NCI-H2029 treated with DMSO at 0.1 percent for 48 hours (cell line): ENCODE results near the gene PPP1CA.
"Not testable (repeated sequence)": the region's sequence is repeated elsewhere in the genome, so short reads cannot be mapped to it uniquely, and the experiment has no call there.

ENCODE experiments used
- DNase-seq: peaks from one replicate; lab custom pipeline; 2025; lab: John Stamatoyannopoulos, UW

The PPP1CA gene

DNA sequence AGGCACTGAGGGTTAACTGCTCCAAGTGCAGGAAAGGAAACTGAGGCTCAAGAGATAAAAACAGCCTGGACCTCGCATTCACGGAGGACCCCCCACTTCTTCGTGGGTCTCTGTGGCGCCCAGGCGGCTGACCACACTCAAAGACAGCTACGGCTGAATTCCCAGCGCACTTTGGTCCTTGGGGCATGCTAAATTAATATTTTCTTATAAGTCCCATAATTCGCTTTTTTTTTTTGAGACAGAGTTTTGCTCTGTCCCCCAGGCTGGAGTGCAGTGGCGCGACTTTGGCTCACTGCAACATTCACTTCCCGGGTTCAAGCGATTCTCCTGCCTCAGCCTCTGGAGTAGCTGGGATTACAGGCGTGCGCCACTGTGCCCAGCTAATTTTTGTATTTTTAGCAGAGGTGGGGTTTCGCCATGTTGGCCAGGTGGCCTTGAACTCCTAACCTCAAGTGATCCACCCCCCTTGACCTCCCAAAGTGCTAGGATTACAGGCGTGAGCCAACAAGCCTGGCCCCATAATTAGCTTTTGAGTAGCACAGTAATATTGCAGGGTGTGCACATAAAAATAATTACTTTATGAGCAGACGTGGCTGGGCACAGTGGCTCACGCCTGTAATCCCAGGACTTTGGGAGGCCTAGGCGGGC lies 658 bp upstream of the PPP1CA start:
- not testable (repeated sequence) for DNase-seq

GRCh38 chr11:67400942-67401494 lies 640 bp downstream of the PPP1CA start:
- no peak for DNase-seq

DNA sequence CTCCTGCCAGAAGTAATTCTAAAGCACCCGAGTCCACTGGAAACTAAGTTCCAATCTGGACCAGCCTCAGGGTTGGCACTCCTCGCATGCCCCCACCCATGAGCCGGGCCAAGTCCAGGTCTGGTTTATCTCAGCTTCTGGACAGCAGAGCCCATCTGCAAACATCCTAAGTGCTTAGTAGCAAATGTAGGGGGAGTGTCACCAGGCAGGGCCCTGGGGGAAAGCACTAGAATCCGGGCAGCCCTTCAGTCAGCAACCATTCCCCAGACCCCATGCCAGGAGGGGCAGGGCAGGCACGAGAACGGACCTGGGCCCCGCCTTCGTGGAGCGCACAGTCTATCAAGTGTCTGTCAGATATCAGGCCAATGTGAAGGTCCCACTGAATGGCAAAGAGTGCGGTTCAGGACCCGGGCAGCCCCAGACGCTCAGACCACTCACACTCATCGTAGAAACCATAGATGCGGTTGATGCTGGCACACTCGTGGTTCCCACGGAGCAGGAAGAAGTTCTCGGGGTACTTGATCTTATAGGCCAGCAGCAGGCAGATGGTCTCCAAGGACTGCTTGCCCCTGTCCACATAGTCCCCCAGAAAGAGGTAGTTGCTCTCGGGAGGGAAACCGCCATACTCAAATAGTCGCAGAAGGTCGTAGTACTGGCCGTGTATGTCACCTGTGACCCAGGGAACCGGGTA lies 1.3 kb downstream of the PPP1CA start:
- no peak for DNase-seq

DNA sequence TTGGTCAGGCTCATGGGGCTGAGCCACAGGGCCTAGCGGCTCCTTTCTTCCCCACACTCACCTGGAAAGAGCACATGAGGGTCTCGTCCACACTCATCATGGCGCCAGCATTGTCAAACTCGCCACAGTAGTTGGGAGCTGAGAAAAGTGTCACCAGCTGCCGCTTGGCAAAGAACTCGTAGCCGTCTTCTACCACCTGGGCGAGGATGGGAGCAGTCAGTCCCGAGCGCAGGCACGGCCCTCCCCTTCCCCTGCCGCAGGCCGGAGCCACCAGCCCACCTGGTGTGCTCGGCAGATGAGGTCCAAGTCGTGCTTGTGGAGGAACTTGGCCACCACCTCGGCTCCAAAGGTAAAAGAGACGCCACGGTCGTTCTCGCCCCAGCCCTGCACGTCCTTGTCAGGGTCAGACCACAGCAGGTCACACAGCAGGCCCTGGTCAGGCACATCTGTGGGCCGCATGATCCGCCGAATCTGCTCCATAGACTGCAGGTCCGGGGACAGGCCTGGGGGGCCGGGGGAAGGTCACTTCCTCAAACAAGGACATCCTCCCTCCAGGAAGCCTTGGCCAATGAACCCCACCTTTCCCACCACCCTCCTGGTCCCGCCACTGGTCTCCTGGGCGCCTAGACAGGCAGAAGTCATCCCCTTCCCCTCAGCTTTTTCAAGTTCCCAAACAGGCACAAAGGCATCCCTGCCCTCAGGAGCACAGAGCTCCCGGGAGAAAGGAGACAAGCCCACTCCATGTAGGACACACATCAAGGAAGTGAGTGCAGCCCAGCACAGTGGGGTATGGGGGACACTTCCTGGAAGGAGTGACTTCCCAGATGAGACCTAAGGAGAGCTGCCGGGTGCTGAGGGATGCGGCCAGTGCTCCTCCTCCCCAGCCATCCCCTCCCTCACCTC lies 2.7 kb downstream of the PPP1CA start:
- no peak for DNase-seq

- no peak for DNase-seq
Measured at GRCh38 chr11:67397986-67398660, 3.5 kb downstream of the PPP1CA start.

- DNase-seq: no peak
Measured at GRCh38 chr11:67397536-67397935, 4.1 kb downstream of the PPP1CA start.

GRCh38 chr11:67396587-67397389 lies 4.9 kb downstream of the PPP1CA start:
- no peak for DNase-seq

DNA sequence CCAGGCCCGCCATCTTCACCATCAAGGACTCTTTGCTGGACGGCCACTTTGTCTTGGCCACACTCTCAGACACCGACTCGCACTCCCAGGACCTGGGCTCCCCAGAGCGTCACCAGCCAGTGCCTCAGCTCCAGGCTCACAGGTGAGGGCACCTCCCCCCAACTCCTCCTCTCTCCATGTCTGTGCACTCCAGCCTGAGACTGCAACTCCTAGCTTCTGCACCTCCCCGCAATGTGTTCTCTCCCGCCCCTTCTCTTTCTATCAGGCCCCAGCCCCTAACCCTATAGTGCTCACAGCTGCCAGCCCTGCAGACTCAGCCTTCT lies 5.4 kb downstream of the PPP1CA start:
- no peak for DNase-seq

DNA sequence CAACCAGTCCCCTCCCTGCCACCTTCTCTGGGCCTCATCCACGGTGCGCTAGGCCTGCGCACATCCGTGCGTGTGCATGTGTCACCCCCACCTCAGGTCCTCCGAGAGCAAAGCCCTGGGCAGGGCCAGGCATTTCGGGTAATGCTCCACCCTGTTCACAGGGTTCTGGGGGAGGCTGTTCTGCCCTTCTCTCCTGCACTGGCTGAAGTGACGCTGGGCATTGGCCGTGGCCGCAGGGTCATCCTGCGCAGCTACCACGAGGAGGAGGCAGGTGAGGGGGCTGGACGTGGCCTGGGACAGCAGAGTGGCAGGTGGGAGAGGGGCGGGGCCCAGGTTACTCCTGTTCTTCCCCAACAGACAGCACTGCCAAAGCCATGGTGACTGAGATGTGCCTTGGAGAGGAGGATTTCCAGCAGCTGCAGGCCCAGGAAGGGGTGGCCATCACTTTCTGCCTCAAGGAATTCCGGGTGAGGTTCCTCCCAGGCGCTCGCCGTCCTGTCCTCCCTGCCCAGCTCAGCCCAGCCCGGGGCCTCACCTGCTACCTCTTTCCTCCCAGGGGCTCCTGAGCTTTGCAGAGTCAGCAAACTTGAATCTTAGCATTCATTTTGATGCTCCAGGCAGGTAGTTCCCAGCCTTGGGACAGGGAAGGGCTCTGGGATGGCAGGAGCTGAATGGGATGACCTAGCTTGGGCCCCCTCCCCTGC lies 6.0 kb downstream of the PPP1CA start:
- no peak for DNase-seq

DNA sequence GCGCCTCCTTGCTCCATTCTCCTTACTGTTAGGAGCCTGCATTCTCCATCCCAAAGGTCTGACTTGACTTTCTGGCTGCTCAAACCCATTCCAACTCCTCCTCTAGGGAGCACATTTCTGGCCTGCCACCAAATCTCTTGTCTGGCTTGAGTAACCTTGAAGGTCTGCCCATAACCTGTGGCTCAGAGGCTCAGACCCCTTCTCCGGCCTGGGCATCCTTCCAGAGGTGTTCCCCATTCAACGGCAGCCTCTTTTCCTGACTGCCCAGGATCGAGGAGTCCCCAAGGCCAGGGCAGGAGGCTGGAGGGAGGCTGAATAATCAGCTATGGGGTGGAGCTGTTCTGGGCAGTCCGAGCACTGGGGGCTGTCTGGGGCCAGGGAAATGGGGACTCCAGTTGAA lies 7.7 kb downstream of the PPP1CA start:
- no peak for DNase-seq

GRCh38 chr11:67393437-67393836 lies 8.2 kb downstream of the PPP1CA start:
- DNase-seq: no peak

DNA sequence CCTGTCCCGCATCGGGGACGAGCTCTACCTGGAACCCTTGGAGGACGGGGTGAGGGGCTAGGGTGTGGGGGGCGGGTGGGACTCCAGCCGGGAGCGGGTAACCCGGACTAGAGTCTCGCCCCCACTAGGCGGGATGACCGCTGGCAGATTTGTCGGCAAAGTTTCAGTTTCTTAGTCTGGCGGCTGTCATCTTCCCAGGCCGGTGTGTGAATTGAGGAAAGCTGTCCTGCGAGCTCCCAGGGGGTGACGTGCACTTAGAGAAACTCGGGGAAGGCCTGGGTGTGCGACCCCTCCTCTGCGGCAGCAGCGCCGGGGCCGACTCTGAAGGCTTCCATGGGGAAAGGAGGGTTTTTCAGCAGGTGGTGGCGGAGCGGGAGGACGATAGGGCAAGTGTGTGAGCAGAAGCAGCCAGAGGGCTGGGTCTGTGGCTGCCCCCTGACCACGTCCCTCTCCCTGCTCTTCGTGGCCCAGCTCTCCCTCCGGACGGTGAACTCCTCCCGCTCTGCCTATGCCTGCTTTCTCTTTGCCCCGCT lies 9.4 kb downstream of the PPP1CA start:
- DNase-seq: no peak

DNA sequence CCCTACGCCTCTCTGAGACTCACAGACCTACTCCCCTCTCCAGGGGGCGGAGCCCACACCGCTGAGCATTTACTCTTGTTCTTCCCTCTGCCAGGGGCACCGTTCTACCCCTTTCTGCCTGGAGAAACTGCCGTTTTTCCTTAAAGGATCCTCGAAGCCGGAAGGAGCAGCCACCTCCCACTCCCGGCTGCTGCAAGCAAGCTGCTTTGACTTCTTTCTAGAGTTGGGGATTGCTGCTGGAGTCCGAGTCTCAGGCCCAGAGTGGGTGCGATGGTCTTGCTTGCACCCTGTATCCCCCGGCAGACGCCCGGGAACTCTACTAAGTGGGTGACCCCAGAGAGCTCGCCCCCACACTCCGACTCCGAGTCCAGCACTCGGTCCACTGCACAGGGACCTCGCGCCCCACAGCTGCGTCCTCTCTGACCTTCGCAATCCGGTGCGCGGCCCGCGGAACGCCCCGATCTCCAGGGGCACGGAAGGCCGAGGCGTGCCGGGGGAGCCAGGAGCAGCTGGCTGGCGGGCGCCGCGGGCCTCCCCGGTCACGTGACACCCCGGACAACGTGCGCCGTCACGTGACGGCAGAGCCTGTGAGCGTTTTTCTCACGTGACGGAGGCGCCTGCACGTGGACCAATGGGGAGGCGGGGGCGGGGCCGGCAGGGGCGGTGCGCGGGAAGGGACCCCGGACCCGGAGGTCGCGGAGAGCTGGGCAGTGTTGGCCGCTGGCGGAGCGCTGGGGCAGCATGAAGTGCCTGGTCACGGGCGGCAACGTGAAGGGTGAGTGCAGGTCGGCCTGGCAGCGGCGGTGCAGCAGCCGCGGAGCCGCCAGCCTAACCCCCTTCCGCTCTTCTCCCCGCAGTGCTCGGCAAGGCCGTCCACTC lies 10.1 kb downstream of the PPP1CA start, which contains the start of gene RAD9A:
Gene RAD9A (plus strand): TSS at position 683 of the 879 bp plus-strand sequence. CDS start 59 bp downstream, at position 742.
- DNase-seq: no peak

DNA sequence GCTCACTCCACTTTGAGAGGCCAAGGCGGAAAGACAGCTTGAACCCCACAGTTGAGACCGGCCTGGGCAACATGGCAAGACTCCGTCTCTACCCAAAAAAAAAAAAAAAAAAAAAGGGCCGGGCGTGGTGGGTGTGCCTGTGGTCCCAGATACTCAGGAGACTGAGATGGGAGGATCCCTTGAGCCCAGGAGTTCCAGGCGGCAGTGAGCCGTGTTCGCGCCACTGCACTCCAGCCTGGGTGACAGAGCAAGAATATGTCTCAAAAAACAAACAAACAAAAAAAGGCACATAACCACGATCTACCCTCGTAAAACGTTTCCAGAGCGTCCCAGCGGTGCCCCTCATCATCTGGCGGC lies 10.7 kb downstream of the PPP1CA start:
- no peak for DNase-seq

- peak; percentile 24 for DNase-seq
Measured at GRCh38 chr11:67389477-67389876, 12.2 kb downstream of the PPP1CA start.

DNA sequence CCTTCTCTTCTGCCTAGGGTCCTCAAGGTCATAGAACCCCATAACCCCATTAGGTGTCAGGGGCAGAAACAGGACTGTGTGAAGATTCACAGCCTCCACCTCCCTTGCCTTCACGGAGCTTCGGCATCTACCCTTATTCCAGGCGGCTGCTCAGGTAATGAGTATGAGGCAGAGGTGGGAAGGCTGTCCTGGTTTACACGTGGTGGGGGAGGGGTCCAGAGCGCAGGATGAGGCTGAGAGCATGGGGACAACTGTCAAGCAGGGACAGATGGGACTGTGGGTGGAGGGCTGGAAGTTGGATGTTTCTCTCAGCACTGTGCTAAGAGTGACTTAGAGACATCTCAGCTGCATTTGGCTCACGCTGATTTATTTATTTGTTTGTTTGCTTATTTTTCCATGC lies 14.1 kb downstream of the PPP1CA start:
- DNase-seq: no peak

GRCh38 chr11:67387069-67387468 lies 14.6 kb downstream of the PPP1CA start:
- DNase-seq: no peak

DNA sequence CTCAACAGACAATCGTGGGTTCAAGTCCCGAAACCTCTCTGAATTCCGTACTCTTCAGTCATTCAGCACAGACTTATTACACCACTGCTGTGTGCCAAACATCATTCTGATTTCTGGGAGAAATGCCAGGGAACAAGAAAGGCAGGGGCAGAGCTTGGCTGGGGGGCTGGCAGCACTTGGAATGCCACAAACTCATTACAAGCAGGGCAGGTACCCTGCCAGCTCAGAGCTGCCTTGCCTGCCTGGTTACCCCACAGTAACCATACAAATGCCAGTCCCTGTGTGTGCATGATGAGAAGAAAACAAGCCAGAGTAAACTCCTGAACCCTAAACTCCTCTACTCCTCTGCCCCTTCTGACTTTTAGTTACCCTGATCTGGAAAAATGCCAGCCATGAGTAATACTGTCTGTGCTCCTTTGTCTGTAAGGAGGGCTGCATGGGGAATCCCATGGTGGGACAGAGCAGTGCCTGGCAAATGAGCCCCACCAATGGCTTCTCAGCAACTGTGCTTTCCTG lies 16.7 kb downstream of the PPP1CA start:
- no peak for DNase-seq
